Fibroblast of skin of right biceps (primary cell): Measurements from ENCODE around the gene ZNF335.
A peak's percentile ranks its signal among the peaks of the same experiment; 100 is the strongest.
"Not testable (repeated sequence)": the region's sequence is repeated elsewhere in the genome, so short reads cannot be mapped to it uniquely, and the experiment has no call there.

Experiments
- DNase-seq: peaks from one replicate; pipeline ENCODE4 v3.0.0-alpha.2; 2013

The ZNF335 gene

GRCh38 chr20:45969712-45970634 is 2.0 kb downstream of the ZNF335 start:
- peak; percentile 62 for DNase-seq

DNA sequence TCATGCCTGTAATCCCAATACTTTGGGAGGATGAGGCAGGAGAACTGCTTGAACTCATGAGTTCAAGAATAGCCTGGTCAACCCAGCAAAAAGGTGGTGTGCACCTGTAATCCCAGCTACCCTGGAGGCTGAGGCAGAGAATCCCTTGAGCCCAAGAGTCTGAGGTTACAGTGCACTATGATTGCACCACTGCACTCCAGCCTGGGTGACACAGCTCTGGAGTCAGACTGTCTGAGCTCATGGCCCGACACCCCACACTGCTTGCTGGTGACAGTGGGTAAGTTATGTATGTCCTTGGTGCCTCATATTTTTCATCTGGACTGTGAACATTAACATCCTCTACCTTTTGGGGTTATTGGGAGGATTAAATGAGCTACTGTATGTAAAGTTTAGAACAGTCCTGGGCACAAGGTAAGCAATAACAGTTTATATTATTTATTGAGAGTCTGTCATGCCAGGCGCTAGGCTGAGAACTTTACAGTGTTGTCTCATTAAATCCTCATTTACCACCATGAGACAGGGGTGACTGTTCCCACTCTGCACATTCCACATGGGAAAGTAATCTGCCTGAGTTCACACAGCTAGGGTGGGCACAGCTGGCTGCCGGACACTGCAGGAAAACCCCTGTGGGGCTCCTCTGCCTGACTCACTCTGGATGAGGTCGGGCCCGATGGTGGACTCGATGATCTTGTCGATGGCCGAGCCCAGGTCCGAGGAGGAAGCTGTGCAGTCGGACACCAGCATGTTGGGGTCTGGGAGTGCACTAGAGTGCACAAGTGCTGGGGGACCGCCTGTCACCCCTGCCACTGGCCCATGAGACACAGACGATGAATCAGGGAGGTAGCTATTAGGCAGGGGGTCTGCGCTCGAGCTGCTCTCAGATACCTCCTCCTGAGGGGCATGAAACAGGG is 2.9 kb downstream of the ZNF335 start:
- peak; percentile 40 for DNase-seq

GRCh38 chr20:45968081-45968671 is 3.8 kb downstream of the ZNF335 start:
- no peak for DNase-seq

GRCh38 chr20:45967551-45968080 is 4.4 kb downstream of the ZNF335 start:
- no peak for DNase-seq

- DNase-seq = no peak
Observed at GRCh38 chr20:45965169-45966002, 6.6 kb downstream of the ZNF335 start.

- DNase-seq = no peak
Observed at GRCh38 chr20:45964006-45964400, 8.0 kb downstream of the ZNF335 start.

- DNase-seq = peak; percentile 37
Observed at GRCh38 chr20:45963059-45964005, 8.7 kb downstream of the ZNF335 start.

DNA sequence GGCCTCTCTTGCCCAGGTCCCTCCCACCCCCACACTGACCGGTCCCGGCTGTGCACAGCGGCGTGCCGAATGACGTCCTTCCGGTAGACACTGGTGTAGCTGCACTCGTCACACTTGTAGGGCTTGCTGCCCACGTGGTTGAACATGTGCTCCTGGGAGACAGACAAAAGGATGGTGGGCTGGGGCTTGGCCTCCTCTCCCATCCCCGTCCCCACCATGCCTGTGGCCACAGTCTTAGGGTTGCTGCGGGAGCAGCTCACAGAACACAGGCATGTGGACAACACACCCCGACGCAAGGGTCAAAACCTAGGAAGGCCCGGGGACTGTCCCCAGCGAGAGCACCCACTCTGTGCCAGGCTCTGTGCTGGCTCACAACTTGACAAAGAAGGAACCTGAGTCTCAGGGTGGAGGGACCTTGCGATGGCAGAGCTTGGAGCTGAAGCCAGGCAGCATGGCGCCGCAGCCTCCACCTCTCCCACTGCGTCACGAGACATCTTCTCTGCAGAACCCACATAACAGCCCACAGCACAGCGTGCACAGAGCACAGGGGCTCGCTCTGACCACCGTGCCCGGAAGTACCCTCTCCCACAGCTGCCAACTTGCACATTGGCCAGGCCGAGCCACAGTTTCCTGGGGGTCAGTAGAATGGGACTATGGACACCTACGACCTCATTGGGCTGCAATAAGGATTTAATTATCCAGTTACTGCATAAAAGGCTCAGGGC is 9.8 kb downstream of the ZNF335 start:
- no peak for DNase-seq

DNA sequence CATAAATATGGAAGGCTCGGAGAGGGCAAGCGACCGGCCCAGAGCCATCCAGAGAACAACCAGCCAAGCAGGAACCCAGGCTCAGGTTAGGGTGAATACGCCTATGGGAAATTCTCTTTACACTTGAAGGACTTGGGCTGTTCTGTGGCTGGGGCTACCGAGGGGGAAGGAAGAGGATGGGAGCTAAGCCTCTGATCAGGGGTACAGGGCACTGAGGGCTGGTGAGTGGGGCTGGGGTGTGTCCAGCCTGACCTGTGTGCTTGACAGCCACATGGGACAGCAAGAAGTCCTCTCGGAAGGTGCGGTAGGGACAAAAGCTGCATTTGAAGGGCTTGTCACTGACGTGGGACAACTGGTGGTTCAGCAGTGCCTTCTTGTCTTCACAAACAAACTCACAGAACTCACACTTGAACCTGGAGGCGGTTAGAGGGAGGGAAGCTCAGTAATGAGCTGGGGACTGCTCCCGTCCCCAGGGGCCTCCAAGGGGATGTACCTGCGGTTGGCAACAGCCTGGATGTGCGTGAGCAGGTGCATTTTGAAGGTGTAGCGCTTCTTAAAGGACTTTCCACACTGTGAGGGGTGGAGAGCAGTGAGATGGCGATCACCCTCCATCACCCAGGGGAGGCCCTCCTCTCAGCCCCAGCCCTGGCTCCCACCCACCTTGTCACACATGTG is 11.9 kb downstream of the ZNF335 start:
- no peak for DNase-seq

DNA sequence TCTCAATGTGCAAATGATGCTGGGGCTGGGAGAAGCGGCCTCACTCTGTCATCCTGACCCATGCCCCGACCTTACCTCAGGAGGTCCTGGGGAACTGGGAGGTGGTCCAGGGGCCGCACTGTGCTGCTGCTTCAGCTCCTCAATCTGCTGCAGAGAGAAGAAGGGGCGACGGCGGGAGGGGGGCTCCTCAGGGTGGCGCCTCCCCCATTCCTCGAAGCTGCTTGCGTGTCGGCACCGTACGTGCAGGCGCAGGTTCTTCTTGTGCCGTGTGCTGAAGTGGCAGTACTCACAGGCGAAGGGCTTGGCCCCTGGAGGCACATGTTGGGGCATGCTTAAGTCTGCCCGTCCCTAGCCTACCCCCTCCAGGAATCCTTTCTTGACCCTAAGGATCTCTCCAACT is 12.9 kb downstream of the ZNF335 start:
- DNase-seq = no peak

DNA sequence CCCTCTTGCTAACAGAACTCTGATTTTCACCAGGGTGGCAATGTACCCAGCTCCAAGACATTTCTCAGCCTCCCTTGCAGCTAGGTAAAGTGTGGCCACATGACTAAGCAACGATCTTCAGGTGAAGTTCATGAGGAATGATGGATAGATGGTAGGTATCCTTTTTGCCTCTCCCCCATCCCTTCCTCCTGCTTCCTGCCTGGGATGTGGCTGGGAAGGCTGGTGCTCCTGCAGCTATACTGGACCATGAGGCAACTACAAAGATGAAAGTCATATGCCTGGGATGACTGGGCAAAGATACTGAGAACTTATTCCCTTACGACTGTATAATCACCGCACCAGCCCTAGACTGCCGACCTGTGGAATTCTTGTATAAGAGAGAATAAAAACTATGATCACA is 13.4 kb downstream of the ZNF335 start:
- no peak for DNase-seq

DNA sequence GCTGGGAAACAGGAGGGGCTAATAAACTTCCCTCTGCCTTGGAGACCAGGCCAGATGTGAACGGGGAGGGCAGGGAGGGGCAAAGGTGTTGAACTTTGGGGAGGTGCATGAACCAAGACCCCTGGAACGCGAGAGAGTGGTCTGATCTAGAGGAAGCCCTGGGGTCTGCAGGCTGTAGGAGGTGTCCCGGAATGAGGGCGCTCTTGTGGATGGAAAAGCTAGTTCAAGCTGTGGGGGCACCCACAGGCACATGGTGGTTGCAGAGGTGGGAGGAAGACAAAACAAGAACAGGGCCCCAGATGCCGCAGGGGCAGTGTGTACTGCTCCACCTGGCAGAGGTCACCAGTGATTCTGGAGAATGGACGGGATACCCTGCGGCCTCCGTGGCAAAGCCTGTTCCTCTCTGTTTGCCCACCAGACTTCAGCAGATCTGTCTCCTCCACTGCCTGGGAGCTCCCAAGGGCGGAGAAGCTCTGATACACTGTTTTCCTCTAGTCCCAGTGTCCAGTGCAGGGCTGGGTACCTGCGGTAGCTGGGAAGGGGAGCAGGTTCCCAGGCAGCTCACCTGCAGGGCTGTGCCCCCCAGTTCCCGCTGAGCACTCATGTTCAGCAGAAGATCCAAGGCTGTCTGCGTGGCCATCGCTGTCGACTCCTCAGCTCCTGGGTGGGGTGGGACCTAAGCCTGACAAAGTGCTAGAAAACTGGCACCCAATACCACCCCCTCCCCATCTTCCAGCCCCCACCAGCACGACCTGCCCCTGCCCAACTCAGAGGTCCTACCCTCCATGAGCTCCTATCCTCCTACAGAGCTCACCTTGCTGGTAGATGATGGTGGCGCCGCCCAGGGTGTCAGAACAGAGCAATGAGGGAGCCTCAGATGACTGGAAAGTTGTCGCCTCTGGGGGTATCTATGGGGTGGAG is 14.7 kb downstream of the ZNF335 start:
- DNase-seq = no peak

DNA sequence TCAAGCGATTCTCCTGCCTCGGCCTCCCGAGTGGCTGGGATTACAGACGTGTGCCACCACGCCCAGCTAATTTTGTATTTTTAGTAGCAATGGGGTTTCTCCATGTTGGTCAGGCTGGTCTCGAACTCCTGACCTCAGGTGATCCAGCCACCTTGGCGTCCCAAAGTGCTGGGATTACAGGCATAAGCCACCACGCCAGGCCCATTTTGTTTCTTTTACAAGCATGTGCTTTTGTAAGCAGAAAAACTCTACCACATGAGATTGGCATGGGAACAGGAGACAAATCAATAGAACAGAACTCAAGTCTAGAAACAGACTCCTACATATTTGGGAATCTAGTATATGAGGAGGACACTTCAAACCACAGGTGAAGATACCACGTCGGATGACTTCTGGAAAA is 15.7 kb downstream of the ZNF335 start:
- DNase-seq = not testable (repeated sequence)

DNA sequence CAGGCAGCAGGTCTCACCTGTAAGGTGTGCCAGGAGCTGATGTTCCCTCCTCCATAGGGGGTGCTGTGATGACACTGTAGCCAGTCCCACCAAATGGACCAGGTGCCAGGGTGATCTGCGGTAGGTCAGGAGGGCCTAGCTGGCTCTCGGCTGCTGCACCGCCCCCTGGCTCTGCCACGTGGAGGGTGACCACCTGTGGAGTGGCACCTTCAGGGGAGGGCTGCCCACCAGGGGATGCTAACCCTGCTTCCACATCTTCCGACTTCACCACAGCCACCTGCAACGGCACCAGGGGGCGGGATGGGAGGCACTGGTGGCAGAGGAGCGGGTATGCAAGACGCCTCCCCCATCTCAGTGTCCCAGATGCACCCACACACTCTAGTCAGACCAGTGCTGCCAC is 18.3 kb downstream of the ZNF335 start:
- DNase-seq = no peak

- no peak for DNase-seq
Observed at GRCh38 chr20:45952861-45953260, 19.1 kb downstream of the ZNF335 start.

DNA sequence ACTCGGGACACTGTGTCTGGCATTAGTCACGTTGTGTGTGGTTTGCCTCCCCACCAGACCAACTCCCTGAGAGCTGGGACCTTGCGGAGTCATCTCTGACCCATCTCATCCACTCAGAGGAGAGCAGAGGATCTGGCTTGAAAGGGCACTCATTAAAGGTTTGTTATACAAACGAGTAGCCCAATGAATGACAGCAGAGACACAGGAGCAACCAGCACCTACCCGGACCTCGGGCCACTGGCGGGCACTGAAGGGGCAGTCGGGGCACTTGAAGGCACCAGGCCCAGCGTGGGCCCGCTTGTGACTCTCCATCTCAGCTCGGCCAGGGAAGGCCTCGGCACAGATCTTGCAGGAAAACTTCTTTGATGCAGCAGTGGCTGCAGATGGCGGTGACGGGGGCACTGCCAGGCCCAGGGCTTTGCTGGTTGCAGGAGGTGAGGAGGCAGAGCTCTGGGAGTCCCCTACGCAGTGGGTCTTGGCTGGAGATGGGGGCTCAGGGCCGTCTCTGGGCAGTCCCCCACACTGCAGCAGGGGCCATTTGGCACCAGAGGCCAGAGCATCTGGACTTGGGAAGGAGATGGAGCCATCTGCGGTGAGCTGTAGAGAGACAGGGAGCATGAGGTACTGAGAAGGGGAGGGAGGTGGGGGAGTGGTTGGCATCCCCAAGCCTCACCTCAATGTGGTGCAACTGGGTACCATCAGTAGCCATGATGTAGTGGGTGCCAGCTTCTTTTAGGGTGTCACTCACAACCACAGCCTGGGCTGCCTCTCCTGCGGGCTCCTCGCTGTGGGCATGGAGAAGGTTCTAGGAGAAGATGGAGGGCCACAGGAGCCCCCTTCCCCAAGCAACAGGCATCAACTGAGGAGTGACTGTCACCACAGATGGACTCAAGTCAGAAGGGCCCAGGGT is 19.8 kb downstream of the ZNF335 start:
- no peak for DNase-seq

GRCh38 chr20:45950330-45950646 is 21.7 kb downstream of the ZNF335 start:
- DNase-seq = no peak
